HuH-7 (cell line): ENCODE data around the gene SBNO2.

Source experiments
- DNase-seq: peaks from one replicate; pipeline ENCODE4 v3.0.0; 2011; ENCODE audit warnings: low spot score

Gene SBNO2

DNA sequence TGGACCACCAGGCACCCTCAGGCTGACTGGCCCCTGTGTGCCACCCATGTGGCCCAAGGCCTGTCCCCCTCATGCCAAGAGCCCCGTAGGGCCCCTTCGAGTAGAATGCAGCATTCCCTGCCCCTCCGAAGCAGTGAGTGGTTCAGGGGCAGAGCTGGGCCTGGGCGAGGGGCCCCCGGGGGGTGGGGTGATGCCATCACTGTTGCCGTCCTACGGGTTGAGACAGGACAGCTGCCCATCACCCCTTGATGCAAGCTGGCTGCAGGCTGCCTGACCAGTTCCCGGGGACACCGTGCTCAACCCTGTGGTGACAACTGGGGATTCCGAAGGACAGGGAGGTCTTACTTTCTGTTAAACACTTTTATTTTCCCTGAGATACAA lies 4.7 kb downstream of the SBNO2 start:
- DNase-seq, result no peak

DNA sequence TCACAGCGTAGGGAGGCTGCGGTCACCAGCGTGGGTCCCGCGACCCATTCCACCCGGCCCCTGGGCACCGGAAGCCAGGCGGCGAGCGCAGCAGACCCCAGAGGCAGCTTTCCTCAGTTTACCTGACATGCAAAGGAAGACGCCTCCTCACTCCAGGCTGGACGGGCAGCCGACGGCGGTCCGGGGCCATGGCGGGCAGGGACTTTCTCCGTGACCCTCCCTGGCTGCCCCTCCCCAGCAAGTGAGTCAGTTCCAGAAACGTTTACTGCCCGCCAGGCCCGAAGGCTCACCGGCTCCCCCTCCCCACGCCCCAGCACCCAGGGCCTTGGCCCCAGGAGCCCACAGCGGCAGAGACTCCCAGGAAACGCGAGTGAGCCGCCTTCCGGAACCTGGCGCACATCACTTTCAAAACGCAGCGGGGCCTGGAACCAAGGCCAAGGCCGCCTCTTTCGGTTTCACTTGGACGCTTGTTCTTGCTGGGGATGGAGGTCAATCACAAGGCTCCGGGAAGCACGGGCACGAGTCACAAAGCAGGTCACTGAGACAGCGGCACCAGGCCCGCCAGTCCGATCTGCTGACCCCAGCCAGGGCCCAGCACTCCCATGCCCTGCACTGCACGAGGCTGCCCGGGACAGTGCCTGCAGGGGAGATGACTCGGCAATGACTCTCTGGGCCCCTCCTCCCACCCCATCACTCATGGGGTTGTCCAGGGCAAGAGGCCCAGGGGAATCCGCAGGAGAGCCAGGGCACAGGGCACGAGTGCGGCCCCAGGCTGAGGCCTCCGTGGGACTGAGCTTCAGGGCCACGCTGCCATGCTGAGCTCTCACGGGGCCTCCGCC lies 5.3 kb downstream of the SBNO2 start:
- no peak for DNase-seq

DNA sequence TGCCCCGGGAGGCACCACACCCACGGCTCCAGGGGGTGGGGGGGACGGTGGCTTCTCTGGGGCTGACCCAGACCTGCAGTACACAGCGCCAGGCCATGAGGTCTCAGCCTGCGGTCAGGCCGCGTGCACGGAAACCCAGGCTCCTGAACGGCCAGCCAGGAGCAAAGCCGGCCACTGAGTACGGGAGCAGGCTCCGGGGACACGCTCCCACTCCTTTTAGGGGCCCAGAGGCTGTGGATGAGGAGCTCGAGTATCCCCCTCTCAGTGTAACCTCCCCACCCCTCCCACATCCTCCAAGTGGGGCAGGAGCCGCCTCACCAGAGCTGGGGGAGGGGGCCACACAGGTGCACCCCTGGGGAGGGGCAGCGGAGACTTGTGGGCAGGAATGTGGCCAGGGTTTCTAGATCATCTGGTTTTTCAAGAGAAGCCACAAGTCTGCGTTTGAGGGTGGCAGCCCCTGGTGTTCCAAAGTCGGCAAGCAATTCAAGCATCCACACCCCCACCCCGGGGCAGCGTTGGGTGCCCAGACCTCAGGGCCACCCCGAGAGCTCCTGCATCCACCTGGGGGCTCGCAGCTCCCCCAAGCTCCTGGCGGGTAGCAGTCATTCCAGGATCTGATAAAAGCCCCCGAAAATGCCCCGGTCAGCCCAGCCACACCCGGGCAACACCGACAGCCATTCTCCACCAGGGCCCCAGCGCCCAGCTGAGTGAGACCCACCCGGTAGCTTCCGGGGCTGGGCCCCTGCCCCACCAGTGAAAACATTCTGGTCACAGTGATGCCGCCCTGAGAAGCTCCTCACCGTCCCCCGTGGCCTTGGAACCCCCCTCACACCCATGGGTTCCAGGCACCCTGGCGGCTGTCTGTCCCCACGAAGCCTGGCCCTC lies 6.1 kb downstream of the SBNO2 start:
- DNase-seq, result no peak

DNA sequence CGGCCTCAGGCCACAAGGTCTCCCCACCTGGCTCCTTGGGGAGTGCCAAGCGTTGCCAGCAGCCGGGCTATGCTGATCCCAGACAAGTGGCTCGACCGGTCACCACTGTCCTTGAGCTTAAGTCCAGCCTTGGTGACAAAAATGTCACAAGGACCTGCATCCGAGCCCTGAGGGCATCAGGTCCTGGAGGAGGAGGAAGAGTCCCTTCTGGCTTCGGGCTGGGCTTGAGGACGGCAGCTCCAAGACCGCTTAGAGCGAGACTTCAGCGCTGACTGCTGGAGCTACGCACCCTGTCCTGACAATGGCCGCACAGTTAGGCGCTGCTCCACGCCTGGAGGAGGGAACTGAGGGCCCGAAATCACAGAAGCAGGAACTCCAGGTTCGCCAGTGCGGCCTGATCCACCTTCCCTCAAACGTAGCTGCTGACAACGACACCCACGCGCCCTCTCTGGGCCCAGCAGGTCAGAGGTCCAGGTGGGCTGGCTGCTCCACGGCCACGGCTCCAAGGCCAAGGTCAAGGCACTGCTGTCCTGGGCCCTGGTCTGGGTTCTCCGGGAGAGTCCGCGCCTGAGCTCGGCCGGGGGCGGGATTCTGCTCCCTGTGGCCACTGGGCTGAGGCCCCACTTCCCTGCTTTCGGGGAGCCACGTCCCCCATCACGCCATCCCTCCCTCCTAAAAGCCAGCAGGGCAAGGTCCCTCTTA lies 7.0 kb downstream of the SBNO2 start:
- DNase-seq, result no peak

DNA sequence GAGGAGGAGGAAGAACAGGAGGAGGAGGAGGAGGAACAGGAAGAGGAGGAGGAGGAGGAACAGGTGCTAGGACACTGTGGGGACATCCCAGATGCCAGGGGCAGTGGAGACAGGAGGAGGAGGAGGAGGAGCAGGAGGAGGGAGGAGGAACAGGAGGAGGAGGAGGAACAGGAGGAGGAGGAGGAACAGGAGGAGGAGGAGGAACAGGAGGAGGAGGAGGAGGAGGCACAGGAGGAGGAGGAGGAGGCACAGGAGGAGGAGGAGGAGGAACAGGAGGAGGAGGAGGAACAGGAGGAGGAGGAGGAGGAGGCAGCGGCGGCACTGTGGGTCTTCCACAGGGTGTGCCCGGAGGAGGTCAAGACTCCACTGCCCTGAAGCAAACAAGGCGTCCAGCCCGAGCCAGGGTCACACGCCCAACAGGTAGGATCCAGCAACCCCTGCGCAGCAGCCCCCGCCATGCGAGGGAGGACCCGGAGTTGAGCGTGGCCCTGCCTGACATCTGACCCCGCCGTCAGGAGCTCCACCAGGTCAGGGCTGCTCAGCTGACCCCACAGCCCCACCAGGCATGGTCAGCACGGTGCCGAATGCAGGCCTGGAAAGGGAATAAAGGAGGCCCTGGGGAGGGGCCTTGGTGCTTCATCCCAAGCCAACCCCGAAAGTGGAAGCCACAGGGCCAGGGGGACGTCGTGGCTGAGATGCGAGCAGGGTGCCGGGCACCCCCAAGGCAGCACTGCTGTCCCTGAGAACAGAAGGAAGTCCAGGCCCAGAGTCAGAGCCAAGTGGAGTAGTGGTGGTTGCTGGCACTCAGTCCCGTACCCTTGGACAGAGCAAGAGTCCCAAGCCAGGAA lies 9.2 kb downstream of the SBNO2 start:
- DNase-seq, result no peak

DNA sequence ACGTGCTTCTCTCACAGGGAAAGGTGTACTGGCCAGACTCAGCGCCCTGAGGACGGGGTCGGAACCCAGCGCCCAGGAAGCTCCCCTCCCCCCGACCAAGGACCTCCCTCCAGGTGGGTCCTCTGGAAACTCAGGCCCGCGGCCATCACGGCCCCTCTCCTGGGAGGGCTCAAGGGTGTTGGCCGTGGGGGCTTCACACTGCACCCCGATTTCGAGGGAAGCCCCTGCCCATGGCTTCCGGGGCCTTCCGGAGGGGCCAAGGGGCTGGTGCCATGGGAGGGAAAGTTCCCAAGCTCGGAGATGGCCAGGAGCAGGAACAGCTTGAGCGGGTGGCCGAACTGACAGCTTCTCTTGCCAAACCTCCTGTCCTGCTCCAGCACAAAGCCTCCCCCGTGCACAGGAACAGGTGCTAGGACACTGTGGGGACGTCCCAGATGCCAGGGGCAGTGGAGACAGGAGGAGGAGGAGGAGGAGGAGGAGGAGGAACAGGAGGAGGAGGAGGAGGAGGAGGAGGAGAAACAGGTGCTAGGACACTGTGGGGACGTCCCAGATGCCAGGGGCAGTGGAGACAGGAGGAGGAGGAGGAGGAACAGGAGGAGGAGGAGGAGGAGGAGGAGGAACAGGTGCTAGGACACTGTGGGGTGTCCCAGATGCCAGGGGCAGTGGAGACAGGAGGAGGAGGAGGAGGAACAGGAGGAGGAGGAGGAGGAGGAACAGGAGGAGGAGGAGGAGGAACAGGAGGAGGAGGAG lies 10.0 kb downstream of the SBNO2 start:
- no peak for DNase-seq

DNA sequence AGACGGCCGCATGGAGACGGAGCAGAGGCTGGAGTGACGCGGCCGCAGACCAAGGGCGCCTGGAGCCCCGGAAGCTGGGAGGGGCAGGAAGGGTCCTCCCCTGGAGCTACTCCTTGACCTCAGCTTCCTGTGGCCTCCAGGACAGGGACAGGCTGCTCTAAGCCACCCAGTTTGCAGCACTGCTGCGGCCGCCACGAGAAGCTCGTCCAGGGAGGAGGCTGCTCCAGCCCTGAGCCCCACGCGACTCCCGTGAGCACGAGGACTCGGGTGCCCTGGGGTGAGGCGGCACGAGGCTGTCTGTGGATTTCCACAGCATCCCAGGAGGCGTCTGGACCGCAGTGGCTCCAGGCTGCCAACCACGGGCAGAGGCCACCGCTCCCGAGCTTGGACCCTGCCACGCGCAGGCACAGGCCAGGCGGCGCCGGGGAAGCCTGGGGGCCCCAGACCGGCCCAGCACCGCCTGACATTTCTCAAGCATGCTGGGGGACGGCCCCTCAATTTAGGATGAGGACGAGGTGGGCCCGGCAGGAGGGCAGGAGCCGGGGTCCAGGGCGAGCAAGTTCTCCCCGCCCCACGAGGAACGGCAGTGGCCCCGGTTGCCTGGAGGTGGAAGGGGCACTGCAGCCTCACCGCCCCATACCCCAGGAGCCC lies 10.7 kb downstream of the SBNO2 start:
- no peak for DNase-seq

DNA sequence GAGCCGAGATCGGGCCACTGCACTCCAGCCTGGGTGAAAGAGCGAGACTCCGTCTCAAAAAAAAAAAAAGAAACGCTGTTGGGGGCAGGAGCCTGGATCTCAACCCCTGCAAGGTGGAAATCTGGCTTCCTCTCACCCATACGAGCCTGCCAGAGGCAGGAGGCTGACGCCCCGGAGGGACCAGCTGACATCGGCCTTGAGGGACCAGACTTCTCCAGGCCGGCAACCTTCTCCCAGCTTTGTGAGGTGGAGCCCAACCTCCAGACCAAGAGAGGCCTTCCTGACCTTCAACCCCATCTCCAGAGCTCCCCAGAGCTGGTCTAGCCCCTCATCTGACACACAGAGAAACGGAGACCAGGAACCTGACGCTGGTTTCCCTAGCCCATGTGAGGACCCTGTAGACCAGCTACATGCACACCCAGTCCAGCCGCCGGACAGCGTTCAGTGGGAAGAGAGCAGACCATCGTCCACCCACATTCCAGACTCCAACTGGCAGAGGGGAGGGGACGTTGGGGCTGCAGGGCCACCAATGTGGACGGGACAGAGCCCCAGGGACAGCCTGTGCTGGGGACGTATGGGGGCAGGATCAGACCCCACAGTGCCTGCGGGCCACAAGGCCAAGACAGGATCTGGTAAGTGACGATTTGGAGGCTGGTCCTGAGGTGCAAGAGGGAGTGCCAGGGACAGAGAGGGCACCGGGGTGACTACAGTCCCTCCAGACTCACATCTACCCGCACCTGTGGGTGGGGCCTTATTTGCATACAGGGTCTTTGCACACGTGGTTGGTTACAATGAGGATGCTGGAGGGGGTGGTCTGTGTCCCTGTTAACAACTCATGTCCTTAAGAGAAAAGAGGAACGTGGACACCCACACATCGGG lies 11.4 kb downstream of the SBNO2 start:
- DNase-seq, result no peak

DNA sequence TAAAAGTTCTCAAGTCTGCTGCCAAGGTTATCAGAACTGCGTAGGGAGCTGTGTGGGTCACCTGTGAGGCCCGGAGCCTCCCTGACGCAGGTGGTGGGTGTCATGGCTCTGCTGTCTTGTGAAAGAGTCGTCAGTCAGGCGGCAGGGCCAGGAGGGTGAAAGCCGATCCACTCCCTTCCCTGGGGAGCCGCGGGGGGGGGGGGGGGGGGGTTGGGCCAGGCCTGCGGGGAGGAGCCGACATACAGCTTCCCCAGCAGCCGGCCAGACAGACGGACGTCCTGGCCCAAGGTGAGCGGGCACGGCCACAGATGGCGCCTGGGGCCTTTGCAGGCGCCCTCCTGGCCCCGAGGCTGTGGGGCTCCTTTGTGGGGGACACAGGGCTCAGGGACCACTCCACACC lies 12.4 kb downstream of the SBNO2 start:
- DNase-seq, result no peak

DNA sequence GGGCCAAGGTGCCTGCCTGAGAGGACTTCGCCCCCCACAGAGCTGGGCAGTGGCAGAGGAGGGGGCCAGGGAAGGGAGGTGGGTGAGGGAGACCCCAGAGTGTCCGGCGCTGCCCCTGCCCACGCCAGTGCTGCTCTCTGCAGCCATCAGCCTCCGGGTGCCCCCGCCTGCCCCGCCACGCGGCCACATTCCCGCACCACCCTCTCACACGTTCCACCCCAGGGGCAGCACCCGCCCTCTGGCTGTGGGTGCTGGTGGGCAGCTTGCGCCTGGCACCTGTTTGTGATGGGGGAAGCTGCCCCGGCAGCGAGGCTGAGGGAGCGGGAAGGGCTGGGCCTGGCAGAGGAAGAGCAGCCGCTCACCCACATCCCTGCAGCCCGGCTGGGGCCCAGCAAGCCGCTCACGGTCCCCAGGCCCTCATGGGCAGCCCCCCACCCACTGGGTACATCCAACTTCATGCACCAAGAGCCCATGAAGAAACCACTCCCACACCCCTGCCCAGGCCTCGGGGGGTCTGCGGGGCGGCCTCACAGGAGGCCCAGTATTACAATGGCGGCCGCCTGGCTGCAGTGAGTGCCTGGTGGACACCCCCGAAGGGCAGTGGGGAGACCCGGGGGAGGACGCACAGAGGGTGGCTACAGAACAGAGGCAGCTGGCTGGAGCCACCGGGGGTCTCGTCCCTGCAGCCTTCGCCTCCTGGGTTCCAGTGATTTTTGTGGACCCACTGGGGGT lies 14.0 kb downstream of the SBNO2 start:
- DNase-seq, result no peak

DNA sequence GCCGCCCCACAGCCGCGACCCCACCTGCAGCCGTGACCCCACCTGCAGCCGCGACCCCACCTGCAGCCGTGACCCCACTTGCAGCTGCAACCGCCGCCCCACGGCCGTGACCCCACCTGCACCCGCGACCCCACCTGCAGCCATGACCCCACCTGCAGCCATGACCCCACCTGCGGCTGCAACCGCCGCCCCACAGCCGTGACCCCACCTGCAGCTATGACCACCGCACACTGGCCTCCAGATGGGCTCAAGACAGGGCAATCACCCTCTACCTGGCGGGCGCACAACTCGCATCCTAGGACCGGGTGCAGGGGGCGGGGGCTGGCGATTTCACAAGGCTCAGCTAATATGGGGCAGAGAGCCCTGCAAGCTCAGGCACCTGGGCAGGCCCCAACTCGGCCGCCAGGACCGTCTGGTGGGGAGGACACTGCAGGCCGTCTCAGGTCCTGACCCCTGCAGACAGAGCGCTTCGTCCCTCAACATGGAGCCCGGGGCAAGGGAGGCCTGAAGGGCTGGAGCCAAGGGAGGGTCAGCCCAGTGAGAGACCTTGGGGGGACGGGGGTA lies 15.1 kb downstream of the SBNO2 start:
- no peak for DNase-seq

DNA sequence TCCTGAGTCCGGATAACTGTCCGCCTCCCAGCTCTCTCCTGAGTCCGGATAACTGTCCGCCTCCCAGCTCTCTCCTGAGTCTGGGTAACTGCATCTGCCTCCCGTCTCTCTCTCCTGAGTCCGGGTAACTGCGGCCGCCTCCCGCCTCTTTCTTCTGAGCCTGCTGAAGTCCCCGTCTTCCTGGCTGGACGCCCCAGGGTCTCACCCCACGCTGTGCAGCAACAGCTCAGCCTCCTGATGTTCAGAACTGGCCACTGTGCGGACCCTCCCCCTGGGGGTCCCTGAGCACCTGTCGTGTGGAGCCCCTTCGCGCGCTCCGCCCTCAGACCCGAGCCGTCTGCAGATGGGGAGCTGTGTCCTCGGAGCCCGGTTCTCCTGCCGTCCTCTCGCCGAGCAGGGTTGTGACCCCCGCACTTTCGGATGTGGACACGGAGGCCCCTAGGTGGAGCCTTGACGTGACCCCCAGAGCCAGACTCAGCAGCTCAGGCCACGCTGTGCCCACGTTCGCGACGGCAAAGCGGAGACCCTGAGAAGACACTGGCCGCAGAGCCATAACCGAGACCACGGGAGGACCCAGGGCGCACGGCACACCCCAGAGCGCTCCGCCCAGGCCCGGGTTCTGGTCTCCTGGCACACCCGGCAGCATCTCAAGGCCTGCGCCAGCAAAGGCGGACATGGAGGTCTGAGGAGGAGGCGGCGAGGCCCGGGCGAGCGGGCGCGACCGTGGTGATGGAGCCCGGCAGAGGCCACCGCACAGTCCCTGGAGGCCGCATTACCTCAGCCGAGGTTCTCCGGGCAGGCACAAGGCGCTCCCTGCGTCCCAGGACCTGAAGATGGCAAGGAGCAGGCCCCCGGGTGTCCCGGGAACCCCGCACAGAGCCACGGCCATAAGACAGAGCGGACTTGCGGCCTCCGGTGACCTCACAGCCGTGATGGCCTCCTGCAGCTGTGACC lies 15.9 kb downstream of the SBNO2 start:
- DNase-seq, result no peak

DNA sequence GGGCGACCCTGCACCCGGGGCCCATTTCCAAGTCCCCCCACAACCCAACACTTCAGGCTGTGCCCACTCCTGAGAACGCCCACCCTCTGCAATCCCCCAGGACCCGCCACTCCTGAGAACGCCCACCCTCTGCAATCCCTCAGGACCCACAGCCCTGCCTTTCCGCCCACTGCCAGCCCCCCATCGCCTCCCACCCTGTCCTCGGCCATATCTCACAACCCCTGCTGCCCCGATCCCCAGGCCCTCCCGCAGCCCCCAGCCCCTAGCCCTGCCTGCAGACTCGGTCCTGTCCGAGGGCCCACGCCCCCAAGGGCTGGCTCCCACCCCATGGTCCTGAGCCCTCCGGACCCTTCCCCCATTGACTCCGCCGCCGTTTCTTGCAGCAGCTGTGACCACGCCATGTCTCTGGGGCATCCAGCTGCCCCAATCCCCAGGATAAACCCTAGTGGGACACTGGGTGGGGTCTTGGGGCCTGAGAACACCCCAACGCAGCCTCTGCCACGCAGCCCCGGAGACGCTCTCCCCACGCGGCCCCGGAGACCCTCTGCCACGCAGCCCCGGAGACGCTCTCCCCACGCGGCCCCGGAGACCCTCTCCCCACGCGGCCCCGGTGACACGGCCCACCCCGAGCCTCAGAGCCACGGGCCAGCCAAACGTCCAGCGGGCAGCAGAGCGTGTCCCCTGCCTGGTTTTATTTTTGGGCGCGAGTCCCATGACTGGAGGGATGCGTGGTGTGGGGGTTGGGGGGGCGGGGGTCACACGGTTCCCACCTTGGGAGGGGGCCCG lies 17.0 kb downstream of the SBNO2 start:
- no peak for DNase-seq

DNA sequence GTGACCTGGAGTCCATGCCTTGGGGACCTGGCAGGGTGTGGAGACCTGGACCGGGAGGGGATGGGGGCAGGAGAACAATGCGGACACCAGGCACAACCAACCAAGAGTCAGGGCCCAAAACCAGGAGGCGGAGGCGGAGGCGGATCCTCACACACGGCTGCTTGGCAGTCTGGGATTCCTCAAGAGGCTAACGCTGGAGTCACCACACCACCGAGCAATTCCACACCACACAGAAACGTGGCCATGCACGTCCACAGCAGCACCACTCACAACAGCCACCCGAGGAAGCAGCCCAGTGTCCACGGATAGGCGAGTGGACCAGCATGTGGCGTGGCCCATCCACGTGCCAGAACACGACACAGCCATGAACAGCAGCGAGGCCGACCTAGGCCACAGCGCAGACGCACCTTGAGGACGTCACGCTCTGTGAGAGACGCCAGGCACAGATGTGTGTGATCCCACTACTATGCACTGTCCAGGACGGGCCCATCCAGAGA lies 17.7 kb downstream of the SBNO2 start:
- DNase-seq, result no peak

DNA sequence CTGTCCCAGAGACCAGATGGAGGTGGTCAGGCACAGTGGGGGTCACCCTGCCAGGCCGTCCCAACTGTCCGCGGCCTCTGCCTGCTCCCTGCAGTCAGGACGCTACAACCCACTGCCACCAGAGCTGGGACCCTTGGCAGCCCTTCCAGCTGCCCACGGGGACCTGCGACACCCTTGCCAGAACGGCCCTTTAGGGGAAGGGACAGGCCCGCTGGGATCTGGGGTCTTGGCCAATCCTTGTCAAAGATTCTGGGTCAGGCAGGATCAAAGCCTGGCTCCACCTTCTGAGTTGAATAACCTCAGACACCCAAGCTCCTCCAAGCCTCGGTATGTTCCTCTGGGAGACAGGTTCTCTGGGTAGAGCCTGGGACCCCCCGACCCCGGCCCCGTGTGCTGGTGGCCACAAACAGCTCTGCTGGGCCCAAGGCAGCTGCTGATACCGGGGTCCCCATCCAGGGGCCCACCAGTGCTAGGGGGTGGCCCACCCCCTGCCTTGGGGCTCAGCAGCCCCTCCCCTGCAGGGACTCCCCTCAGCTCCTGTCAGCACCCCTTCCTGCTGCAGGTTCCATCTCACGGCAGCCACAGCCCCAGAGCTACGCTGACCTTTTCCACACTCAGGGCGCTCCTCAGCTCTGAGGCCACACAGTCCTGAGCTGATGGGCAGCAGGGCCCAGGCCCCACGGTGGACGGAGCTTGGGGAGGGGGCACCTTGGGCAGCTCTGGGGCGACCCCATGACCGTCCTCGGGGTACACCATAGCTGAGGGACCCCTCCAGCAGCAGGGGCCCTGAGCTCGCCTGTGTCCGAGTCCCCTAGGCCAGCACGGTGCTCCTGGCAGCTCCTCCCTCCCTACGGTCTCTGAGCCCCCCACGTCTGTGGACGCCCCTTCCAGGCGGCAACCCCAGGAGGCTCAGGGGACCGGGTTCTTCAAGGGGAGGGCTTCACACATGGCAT lies 18.4 kb downstream of the SBNO2 start:
- DNase-seq, result peak; percentile 46
